Mesothelial cell of epicardium (in vitro differentiated cells): ENCODE measurements around the gene ARL6IP1. TPM values are rescaled to one million over a fixed set of nuclear protein-coding genes. Genes with fewer than 3 reads are reported as not detected.
A peak's percentile ranks its signal among the peaks of the same experiment; 100 is the strongest.
"Not testable (repeated sequence)": the region's sequence is repeated elsewhere in the genome, so short reads cannot be mapped to it uniquely, and the experiment has no call there.

Experiments used
- DNase-seq, 2 experiments: peaks; one replicate each; pipeline ENCODE4 v3.0.0; 2021; ENCODE audit warnings: low spot score in 2 of 2; ENCODE audit not compliant: unreplicated experiment in 2 of 2
- H3K27ac Mint-ChIP-seq: 2 replicates; pipeline ENCODE4 v1.8.0; 2021; ENCODE audit warnings: mixed read lengths
- H3K27me3 Mint-ChIP-seq: 2 replicates; pipeline ENCODE4 v1.8.0; 2021; ENCODE audit warnings: low read depth, mixed read lengths
- H3K36me3 Mint-ChIP-seq: 2 replicates; pipeline ENCODE4 v1.8.0; 2021; ENCODE audit warnings: mixed read lengths
- H3K4me1 Mint-ChIP-seq: 2 replicates; pipeline ENCODE4 v1.8.0; 2021; ENCODE audit warnings: mixed read lengths
- H3K4me3 Mint-ChIP-seq: 2 replicates; pipeline ENCODE4 v1.8.0; 2021; ENCODE audit warnings: mild to moderate bottlenecking, moderate library complexity, mixed read lengths
- H3K9me3 Mint-ChIP-seq: 2 replicates; pipeline ENCODE4 v1.8.0; 2021; ENCODE audit warnings: mixed read lengths
- total RNA-seq: library from RNA; stranded (reverse); gene quantifications from 3 replicates; pipeline ENCODE4 v1.2.1, GENCODE V29; 2021
- TF ChIP-seq, protein P1 (sequence below): fragments of 200-600 bp; sonication (generic); IDR thresholded peaks from one replicate; pipeline ENCODE4 v1.5.0; 2021; ENCODE audit warnings: antibody characterized with exemption; ENCODE audit not compliant: unreplicated experiment

Gene ARL6IP1
- total RNA-seq, 1 donor from 2014 or later: 130 TPM

GRCh38 chr16:18782697-18783429 lies 18.5 kb downstream of the ARL6IP1 start:
- H3K9me3 Mint-ChIP-seq: no peaks in the 10 kb centered on the region
- no peak for DNase-seq
- no peak overlapping the region for H3K27ac Mint-ChIP-seq
- H3K4me3 Mint-ChIP-seq: no peak overlapping the region
- TF ChIP-seq, protein P1, sequence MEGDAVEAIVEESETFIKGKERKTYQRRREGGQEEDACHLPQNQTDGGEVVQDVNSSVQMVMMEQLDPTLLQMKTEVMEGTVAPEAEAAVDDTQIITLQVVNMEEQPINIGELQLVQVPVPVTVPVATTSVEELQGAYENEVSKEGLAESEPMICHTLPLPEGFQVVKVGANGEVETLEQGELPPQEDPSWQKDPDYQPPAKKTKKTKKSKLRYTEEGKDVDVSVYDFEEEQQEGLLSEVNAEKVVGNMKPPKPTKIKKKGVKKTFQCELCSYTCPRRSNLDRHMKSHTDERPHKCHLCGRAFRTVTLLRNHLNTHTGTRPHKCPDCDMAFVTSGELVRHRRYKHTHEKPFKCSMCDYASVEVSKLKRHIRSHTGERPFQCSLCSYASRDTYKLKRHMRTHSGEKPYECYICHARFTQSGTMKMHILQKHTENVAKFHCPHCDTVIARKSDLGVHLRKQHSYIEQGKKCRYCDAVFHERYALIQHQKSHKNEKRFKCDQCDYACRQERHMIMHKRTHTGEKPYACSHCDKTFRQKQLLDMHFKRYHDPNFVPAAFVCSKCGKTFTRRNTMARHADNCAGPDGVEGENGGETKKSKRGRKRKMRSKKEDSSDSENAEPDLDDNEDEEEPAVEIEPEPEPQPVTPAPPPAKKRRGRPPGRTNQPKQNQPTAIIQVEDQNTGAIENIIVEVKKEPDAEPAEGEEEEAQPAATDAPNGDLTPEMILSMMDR: no peak
- H3K36me3 Mint-ChIP-seq: peaks cover 28% of the 10 kb centered on the region
- no peaks in the 10 kb centered on the region for H3K27me3 Mint-ChIP-seq
- H3K4me1 Mint-ChIP-seq: peaks cover 22% of the 10 kb centered on the region

- not testable (repeated sequence) for H3K27ac Mint-ChIP-seq, H3K9me3 Mint-ChIP-seq, H3K4me3 Mint-ChIP-seq, DNase-seq, H3K27me3 Mint-ChIP-seq
- Mint-ChIP-seq H3K36me3 (peaks cover 22% of the 10 kb centered on the region), H3K4me1 (peaks cover 12% of the 10 kb centered on the region)
Observed at GRCh38 chr16:18781232-18781631, 20.1 kb downstream of the ARL6IP1 start.

GRCh38 chr16:18780460-18781026 lies 20.8 kb downstream of the ARL6IP1 start:
- not testable (repeated sequence) for H3K4me1 Mint-ChIP-seq, H3K9me3 Mint-ChIP-seq, H3K4me3 Mint-ChIP-seq, H3K27me3 Mint-ChIP-seq, H3K27ac Mint-ChIP-seq
- H3K36me3 Mint-ChIP-seq: peaks cover 18% of the 10 kb centered on the region
- DNase-seq: peak in 1 of 2 experiments; percentile 11

- not testable (repeated sequence) for H3K9me3 Mint-ChIP-seq, H3K27ac Mint-ChIP-seq, H3K36me3 Mint-ChIP-seq, DNase-seq, H3K4me3 Mint-ChIP-seq, H3K27me3 Mint-ChIP-seq, H3K4me1 Mint-ChIP-seq
Observed at GRCh38 chr16:18777664-18778063, 23.7 kb downstream of the ARL6IP1 start.

DNA sequence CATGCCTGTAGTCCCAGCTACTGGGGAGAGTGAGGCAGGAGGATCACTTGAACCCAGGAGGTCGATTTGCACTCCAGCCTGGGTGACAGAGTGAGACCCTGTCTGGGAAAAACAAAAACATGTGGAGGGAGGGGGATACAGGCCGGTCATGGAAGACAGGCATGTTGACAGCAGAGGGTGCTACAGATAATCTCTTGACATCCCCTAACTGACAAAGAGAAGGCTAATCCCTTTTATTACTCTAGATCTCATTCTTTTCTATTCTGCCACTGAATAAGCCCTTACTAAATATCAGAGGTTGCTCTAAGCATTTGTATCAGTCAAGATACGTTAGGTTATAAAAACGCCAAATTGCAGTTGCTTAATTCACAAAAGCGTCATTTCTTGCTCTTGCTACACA lies 25.0 kb downstream of the ARL6IP1 start:
- not testable (repeated sequence) for H3K9me3 Mint-ChIP-seq, H3K4me3 Mint-ChIP-seq, H3K4me1 Mint-ChIP-seq, H3K36me3 Mint-ChIP-seq, DNase-seq, H3K27ac Mint-ChIP-seq, H3K27me3 Mint-ChIP-seq

- H3K36me3 Mint-ChIP-seq, H3K4me3 Mint-ChIP-seq, H3K27ac Mint-ChIP-seq, H3K4me1 Mint-ChIP-seq, DNase-seq, H3K27me3 Mint-ChIP-seq, H3K9me3 Mint-ChIP-seq: not testable (repeated sequence)
Observed at GRCh38 chr16:18774651-18775050, 26.7 kb downstream of the ARL6IP1 start.

GRCh38 chr16:18772171-18772570 lies 29.2 kb downstream of the ARL6IP1 start:
- H3K9me3 Mint-ChIP-seq, H3K4me3 Mint-ChIP-seq, H3K4me1 Mint-ChIP-seq, H3K36me3 Mint-ChIP-seq, H3K27ac Mint-ChIP-seq, H3K27me3 Mint-ChIP-seq, DNase-seq: not testable (repeated sequence)

DNA sequence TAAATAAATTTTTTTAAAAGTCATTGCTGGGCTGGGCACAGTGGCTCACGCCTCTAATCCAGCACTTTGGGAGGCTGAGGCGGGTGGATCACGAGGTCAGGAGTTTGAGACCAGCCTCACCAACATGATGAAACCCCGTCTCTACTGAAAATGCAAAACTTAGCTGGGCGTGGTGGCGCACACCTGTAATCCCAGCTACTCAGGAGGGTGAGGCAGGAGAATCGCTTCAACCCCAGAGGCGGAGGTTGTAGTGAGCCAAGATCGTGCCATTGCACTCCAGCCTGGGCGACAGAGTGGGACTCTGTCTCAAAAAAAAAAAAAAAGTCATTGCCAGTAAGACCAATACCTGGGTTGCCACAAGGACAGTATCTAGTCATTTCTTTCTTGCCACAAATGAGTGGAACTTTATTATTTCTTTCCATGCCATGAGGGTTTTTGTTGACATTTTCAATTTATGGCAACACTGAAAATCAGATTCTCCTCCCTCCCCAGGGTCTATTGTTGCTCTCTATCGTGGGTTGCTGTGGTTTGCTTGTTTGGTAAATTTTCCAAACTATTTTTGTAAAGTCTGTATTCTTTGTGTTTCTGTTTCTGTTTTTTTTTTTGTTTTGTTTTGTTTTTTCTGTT lies 30.9 kb downstream of the ARL6IP1 start:
- not testable (repeated sequence) for H3K27ac Mint-ChIP-seq, H3K36me3 Mint-ChIP-seq, H3K4me3 Mint-ChIP-seq, DNase-seq, H3K9me3 Mint-ChIP-seq, H3K4me1 Mint-ChIP-seq, H3K27me3 Mint-ChIP-seq

DNA sequence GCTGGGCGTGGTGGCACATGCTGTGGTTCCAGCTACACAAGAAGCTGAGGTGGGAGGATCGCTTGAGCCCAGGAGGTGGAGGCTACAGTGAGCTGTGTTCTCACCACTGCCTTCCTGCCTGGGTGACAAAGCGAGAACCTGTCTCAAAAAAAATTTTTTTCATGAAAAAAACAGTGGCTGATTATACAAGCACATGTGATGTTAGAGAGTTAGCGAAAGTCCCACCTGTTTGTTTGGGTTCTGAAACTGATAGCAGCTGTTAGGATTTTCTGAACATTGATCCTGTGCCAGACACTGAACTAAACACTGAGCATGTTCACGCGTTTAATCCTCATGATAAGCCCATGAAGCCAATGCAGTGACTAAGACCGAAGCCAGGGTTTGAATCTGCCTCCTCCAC lies 34.1 kb downstream of the ARL6IP1 start:
- H3K27me3 Mint-ChIP-seq, H3K27ac Mint-ChIP-seq, H3K36me3 Mint-ChIP-seq, DNase-seq, H3K9me3 Mint-ChIP-seq, H3K4me3 Mint-ChIP-seq, H3K4me1 Mint-ChIP-seq: not testable (repeated sequence)

DNA sequence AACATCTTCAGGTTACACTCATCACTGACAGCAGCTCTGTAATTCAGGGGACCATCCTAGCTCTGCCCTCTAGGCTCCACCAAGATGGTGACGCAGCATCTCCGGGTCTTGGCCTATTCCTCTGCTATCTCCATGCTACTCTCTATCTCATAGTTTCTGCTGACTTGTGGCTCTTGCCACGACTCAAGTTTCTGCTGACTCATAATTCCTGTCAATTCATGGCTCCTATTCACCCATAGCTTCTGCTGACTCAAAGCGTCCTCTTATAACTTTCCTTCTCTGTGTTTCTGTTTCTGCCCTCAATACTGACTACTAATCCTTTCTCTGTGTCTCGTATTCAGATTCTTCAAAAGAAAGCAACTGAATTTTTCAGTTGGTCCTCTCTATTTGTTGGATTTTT lies 38.6 kb downstream of the ARL6IP1 start:
- H3K9me3 Mint-ChIP-seq, H3K36me3 Mint-ChIP-seq, H3K4me3 Mint-ChIP-seq, H3K27ac Mint-ChIP-seq, H3K4me1 Mint-ChIP-seq, DNase-seq, H3K27me3 Mint-ChIP-seq: not testable (repeated sequence)
